SHP77 treated with DMSO at 0.1 percent for 48 hours (cell line): Measurements from ENCODE around the gene NPC1L1.
"Not testable (repeated sequence)": the region's sequence is repeated elsewhere in the genome, so short reads cannot be mapped to it uniquely, and the experiment has no call there.

Experiments
- DNase-seq: peaks from one replicate; lab custom pipeline; 2025; lab: John Stamatoyannopoulos, UW

NPC1L1 gene

GRCh38 chr7:44564606-44565005 is 23.5 kb upstream of the NPC1L1 start:
- DNase-seq = no peak

- DNase-seq = no peak
Observed at GRCh38 chr7:44563171-44563679, 22.1 kb upstream of the NPC1L1 start.

- not testable (repeated sequence) for DNase-seq
Observed at GRCh38 chr7:44562622-44562962, 21.5 kb upstream of the NPC1L1 start.

- DNase-seq = no peak
Observed at GRCh38 chr7:44561962-44562621, 21.0 kb upstream of the NPC1L1 start.

GRCh38 chr7:44561481-44561880 is 20.4 kb upstream of the NPC1L1 start:
- no peak for DNase-seq

- no peak for DNase-seq
Observed at GRCh38 chr7:44559485-44559884, 18.4 kb upstream of the NPC1L1 start.

GRCh38 chr7:44557485-44557884 is 16.4 kb upstream of the NPC1L1 start:
- DNase-seq = no peak

- no peak for DNase-seq
Observed at GRCh38 chr7:44555350-44555749, 14.2 kb upstream of the NPC1L1 start.

- not testable (repeated sequence) for DNase-seq
Observed at GRCh38 chr7:44552473-44553005, 11.4 kb upstream of the NPC1L1 start.

GRCh38 chr7:44549457-44549856 is 8.3 kb upstream of the NPC1L1 start:
- DNase-seq = no peak

- DNase-seq = no peak
Observed at GRCh38 chr7:44548893-44549292, 7.8 kb upstream of the NPC1L1 start.

GRCh38 chr7:44547536-44548231 is 6.6 kb upstream of the NPC1L1 start:
- no peak for DNase-seq

GRCh38 chr7:44541876-44542610 is 913 bp upstream of the NPC1L1 start:
- no peak for DNase-seq

GRCh38 chr7:44540592-44541027 is 520 bp downstream of the NPC1L1 start:
- DNase-seq = no peak

GRCh38 chr7:44539669-44540506 is 1.2 kb downstream of the NPC1L1 start:
- no peak for DNase-seq

GRCh38 chr7:44538798-44539668 is 2.1 kb downstream of the NPC1L1 start:
- no peak for DNase-seq

- no peak for DNase-seq
Observed at GRCh38 chr7:44538093-44538797, 2.9 kb downstream of the NPC1L1 start.

GRCh38 chr7:44537442-44537841 is 3.7 kb downstream of the NPC1L1 start:
- no peak for DNase-seq

- DNase-seq = no peak
Observed at GRCh38 chr7:44536090-44536489, 5.0 kb downstream of the NPC1L1 start.
